HG03442 (cell line): ENCODE results near the gene ERGIC1.
"Not testable (repeated sequence)": the region's sequence is repeated elsewhere in the genome, so short reads cannot be mapped to it uniquely, and the experiment has no call there.

Experiments used
- ATAC-seq: cut with Tn5 transposase; IDR thresholded peaks from one replicate; pipeline ENCODE4 v1.9.1; 2021; ENCODE audit warnings: mild to moderate bottlenecking, moderate library complexity; ENCODE audit not compliant: unreplicated experiment

ERGIC1 gene

DNA sequence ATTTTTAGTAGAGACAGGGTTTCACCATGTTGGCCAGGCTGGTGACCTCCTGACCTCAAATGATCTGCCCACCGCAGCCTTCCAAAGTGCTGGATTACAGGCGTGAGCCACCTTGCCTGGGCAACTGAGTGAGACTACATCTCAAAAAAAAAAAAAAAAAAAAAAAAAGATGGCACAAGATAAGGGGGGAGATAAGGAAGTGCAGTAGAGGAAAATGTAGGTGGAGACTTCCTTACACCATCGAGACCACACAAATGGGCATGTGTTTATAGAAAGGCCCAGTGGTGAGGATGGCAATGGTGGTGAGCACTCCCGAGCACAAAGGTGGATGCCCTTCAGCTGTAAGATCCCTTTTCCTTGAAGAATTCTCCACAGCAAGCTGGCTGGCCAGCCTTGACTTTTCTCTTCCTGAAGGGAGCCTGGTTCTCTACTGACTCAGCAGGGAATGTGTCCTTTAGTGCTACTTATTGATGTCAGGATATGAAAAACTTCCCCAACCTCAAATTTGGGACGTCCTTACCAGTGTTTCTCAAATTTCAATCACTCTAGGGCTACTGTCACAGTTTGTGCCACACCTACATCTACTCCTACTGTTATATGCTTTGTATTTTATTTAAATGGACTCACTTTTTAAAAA, 28.2 kb downstream of the ERGIC1 start:
- no peak for ATAC-seq

DNA sequence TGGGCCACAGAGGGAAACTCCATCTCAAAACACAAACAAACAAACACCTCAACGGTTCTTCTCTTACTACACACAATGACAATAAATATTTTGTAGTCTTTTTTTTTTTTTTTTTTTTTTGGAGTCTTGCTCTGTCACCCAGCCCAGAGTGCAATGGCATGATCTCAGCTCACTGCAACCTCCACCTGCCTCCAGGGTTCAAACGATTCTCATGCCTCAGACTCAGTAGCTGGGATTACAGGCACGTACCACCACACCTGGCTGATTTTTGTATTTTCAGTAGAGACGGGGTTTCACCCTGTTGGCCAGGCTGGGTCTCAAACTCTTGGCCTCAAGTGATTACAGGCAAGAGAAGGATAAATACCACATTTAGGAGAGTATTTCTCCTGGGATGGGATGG, 30.1 kb downstream of the ERGIC1 start:
- ATAC-seq = not testable (repeated sequence)

DNA sequence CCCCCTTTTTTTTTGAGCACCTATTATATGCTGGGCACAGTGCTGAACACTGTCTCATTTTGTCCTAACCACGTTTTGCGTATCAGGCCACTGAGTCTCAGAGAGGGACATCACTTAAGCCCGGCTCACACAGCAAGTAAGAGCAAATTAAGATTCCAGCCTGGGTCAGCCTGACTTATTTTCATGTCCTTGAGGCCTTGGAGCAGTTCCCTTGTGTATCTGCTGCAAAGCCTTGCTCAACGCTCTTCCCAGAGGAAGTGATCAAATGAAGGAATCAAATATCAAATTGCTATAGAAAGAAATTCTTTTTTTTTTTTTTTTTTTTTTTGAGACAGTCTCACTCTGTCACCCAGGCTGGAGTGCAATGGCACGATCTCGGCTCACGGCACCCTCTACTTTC, 30.7 kb downstream of the ERGIC1 start:
- ATAC-seq = no peak

DNA sequence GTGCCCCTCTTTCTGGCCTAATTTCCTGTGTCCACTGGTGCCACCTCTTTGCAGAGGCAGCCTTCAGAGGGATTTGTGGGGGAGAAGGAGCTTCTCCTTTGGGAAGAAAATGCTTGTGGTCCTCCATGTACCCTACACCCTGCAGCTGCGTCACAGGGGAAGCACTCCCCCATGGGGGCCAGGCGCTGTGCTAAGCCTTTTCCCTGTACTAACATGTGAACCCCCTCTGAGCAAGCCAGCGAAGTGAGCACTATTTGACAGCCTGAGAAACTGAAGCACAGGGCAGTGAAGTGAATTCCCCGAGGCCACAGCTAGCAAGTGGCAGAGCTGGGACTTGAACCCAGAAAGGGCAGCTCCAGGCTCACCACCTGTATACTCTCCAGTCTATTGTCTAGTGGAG, 32.3 kb downstream of the ERGIC1 start:
- no peak for ATAC-seq

DNA sequence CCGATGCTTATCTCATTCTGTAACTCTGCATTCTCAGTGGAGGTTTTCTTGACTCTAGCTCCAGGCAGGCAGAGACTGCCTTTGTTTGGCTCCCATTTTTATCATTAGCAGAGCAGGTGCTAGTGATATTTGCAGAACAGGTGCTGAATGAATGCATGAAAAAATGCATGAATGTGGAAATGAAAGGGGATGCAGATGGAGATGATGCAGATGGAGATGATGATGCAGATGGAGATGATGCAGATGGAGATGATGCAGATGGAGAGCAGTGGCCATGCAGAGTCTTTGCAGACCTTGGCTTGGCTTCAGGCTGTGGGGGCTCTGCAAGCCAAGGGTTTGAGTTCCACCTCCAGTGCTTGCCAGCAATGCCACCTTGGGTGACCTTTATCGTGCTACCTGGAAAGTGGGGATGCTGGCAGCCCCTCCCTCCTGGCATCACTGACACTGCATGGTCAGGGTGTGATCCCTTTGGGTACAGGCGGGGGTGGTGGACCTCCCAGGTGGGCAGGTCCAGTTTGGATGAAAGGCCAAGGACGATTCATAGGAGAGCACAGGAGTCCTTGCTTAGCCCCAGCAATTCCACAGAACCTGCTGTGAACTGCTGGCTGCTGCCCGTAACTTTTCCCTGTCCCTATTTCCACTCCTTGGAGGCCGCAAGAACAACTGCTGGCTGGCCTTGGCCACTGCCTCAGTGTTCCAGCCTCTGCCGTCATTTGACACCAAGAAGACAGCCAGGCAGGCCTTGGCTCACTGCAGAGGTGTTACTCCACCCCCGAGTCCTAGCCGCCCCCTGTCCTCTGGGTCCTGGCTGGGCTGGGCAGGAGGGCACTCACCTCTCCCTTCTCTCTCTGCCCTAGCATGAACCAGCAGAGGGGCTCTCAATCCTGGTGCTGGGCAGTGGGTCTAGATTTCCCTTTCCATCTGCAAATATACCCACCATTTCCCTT, 33.0 kb downstream of the ERGIC1 start:
- no peak for ATAC-seq

DNA sequence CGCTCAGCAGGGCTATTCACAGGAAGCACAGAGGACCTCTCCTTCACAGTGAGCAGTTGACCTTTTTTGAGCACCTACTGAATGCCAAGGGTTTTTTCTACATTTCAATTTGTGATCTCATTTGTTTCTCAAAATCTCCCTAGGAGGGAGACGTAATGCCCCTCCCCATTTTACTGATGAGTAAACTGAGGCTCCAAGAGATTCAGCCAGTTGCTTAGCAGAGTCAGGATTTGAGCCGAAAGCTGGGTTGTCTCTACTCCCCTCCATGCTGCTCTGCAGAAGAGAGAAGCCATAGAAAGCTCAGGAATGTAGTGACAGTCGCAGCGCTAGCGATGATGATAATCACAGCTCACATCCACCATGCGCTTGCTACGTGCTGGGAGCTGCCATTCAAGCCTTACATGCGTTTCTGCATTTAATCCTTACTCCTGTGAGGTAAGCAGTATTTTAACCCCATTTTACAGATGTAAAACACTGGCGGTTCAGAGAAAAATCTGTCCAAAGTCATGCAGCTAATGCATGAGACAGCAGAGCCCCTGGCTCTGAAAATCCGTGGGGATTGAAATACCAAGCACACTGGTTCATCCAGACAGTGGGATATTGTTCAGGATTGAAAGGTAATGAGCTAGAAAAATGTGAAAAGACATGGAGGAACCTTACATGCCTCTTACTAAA, 33.8 kb downstream of the ERGIC1 start:
- ATAC-seq = no peak

DNA sequence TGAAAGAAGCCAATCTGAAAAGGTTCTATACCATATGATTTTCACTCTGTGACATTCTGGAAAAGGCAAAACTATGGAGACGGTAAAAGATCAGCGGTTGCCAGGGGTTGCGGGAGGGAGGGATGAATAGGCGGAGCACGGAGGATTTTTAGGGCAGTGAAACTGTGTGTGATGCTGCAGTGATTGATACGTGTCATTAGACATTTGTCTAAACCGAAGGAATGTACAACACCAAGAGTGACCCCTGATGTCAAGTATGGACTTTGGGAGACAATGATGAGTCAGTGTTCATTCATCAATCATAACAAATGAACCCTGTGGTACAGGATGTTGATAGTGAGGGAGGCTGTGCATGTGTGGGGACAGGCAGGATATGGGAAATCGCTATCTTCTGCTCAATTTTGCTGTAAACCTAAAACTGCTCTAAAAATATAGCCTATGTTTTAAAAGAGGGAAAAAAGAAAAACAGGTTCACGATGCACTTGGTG, 34.4 kb downstream of the ERGIC1 start:
- no peak for ATAC-seq

DNA sequence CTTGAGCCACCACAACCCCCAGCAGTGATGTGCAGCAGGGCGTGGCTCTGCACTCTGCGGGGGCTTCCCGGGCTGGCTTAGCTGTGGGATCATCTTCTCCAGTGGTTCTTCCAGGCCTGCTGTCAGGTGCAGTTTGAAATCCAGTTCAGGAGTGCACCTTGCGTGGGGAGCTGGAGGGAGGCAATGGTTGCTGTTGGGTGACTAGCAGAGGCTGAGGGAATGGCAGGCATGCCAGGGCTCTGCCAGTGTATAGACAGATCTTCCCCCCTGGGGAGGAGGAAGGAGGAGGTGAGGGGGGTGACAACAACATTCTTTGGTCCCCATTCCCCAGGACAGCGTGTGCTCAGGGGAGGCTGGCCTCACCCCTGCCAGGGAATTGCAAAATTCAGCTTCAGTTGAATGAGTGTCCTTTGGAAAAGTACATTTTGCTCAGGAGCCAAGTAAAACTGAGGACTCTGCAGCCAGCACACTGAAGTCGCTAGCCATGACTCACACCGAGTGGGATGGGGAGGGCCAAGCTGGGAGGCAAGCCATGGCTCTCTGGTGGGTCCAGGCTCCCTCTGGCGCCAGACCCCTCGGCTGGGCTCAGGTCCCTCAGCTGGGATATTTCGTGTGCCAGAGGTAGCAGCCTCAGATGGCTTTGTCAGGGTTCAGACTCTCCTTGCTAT, 35.0 kb downstream of the ERGIC1 start:
- no peak for ATAC-seq

DNA sequence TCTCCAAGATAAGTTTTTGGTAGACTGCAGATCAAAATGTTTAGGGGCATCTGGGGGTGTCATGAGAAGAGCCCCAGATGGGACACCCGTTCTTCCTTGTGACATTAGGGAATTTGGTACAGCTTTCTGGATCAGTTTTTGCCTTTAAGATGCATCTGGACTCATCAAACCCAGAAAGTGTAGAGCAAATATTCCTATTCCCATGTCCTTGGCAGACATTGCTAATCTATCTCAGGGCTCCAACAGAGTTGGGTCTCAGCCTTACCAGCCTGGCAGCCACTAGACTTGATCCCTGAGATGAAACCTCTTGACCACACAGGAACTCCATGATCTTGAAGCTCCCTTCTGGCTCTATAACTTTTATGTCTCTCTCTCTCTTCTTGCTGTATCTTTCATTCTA, 35.6 kb downstream of the ERGIC1 start:
- no peak for ATAC-seq

DNA sequence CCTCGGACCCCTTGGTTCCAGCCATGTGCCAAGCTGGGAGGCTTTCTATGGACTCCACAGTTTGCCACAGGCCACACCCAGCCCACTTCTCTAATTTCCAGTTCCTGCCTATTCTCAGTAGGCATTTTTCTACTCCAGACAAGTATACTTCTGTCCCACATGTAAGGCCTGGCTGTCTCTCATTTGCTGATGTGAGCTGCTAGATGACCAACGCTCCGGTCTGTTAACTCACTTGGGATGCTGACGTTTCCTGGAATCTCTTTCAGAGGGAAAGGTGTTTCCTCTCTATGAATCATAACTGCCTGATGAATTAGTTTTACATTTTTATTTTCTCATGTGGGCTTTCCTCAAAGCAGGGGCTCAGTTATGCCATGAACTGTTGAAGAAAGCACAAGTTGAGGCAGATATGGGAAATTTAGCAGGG, 36.3 kb downstream of the ERGIC1 start:
- ATAC-seq = no peak

DNA sequence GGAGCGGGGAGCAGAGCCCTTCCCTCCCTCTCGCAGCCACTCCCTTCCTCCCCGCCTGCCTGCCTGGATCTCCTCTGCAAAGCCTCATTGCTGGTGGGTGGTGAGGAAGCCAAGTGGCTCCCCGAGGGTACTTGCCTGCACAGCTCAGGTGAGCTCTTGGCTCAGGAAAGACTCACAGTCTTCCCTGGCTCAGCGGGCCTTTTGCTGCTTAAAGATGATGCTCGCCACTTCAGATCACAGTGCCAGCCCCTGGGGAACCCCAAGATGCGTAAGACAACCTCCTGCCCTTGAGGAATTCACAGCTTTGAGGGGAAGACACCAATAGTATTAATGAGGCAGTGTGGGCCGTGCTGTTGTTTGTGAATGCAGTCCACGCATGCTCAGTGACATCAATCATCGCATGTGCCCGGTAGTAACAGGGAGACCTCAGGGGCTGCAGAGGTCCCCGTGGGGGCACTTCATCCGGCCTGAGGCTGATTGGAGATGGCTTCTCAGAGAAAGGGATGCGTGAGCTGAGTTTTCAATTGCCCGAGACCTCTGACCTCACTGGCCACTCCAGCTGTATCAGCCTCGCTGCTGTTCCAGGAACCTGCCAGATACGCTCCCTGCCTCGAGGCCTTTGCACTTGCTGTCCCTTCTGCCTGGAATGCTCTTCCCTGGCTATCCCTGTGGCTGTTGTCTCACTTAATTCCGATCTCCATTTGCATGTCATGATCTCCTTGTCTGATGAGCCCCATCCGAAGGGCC, 36.8 kb downstream of the ERGIC1 start:
- no peak for ATAC-seq

DNA sequence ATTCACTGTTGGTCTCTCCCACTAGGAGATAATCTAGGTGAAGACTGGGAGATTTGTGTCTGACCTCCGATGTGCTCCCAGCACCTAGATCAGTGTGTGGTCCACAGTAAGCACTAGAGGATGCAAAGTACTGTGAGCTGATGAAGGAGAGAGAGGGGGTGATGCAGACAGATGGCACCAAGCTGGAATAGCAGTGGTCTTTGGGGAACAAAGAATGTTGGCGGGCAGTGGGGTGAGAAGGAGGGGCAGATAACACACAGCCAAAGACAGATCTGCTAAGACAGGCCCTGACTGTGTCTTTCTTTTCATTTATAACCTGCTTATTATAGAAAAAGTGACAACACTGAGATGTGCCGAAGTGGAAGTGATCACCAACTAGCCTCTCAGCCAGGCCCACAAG, 37.5 kb downstream of the ERGIC1 start:
- no peak for ATAC-seq

DNA sequence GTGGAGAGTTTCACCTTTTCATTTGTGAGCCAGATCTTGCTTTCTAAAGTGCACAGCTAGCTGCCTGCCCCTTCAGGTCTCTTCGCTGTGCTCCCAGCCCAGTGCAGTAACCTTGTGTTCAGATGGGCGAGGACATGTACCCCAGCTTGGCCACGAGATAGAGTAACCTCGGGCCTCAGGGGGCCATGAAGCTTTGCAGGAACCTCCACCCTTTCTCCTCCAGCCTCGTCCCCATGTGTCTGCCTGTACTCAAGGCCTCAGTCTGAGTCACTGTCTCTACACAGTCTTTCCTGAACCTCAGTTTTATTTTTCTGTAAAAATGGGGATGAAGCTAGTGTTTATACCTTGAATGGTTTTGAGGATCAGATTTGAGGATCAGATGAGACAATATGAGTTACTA, 37.9 kb downstream of the ERGIC1 start:
- ATAC-seq = no peak

DNA sequence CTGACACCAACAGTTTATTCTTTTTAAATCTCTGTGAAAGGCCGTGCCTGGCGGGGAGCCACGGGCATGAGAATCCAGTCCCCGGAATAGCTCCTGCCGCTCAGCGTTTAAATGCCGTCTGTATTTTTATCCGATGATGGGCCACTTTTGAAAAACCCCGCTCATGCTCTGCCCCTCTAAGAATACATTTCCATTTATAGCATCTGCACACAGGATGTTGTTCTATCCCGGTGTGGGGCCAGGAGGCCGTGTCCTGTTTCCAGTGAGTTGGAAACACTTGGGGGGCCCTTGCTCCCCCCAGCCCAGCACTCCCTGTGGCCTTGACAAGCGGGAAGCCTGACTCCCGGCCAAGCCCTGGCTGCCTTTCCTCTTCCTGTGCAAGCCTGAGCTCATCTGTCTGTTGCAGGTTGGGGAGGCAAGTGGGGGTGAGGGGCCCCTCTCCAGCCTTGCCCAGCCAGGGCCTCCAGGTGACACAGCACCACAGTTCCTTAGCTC, 39.0 kb downstream of the ERGIC1 start:
- ATAC-seq = no peak

DNA sequence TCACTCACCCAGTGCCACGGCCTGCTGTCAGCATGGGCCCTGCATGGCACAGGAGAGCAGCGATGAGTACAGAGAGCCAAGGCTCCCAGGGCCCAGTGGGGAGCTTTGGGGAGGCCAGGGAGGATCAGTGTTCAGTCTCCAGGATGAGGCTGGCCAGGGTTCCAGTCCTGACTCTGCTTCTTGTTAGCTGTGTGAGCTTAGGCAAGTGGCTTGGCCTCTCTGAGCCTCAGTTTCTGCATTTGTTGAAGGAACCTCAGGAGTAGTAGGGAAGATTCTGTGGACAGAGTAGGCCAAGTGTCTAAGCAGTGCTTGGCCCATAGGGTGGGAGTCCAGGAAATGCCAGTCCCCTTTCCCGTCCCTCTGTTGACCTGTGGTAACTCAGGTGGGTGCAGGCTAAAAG, 39.5 kb downstream of the ERGIC1 start:
- ATAC-seq = no peak

DNA sequence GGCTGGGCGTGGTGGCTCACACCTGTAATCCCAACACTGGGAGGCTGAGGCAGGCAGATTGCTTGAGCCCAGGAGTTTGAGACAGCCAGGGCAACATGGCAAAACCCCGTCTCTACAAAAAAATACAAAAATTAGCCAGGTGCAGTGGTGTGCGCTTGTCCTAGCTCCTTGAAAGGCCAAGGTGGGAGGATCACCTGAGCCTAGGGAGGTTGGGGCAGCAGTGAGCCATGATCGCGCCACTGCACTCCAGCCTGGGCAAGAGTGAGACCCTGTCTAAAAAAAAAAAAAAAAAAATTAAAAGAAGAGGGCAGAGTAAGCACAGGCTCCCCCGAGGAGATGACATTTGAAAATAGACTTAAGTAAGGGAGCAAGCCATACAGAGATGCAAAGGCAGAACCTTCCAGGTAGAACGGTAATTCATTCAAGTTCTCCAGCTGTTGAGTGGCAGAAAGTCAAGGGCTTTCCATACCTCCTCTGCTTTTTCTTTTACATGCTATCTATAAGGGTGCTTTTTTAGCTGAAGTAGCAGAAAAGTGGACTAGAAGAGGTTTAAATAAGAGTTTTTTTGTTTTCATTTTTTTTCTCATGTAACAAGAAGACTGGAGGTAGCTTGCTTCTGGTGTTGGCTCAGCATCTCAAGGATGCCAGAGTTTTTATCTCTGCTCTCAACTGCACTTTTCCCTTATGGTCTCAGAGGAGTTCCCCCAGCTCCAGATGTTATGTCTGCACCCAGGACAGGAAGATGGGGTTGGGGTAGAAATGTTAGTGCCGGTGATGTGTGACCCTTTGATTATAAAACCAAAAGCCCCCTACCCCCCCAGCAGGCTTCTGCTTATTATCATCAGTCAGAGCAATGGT, 40.8 kb downstream of the ERGIC1 start:
- ATAC-seq = no peak

DNA sequence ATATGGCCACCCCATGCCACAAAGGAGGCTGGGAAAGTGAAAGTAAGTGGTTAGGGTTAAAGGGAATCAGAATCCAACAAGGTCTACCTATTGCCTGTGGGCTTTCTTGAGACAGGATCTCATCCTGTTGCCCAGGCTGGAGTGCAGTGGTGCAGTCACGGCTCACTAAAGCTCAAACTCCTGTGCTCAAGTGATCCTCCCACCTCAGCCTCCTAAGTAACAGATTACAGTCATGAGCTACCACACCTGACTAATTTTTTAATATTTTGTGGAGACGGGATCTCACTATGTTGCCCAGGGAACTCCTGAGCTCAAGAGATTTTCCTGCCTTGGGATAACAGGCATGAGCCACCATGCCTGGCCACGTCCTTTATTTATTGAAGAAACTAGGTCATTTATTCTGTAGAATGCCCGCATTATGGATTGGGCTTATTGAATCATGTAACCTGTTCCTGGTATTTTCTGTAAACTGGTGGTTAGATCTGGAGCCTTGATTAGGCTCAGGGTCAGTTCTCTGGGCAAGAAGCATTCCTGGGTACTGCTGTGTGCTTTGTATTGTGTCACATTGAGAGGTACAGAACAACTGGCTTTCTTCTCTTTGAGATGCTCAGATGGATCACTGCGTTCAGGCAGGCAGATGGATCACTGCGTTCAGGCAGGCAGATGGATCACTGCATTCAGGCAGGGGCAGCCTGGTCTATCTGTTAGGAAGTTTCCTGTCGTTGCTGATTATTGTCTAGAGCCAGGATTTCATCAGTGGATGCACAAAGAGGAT, 41.6 kb downstream of the ERGIC1 start:
- no peak for ATAC-seq

DNA sequence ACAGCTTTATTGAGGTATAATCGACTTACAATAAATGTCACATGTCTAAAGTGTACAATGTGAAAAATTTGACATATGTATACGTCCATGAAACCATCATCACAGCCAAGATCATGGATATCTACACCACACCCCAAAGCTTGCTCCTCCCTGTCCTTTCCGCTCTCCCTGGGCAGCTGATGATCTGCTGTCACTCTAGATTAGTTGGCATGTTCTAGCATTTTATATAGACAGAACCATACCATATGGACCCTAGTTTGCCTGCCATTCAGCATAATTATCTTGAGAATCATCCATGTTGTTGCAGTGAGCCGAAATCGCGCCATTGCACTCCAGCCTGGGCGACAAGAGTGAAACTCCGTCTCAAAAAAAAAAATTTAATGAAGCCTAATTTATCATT, 42.5 kb downstream of the ERGIC1 start:
- no peak for ATAC-seq
